Fibroblast of upper back skin (primary cell): ENCODE measurements around the gene TIGAR.

Source experiments
- DNase-seq: peaks from one replicate; pipeline ENCODE4 v3.0.0-alpha.2; 2013

TIGAR gene

GRCh38 chr12:4320853-4321701 lies at the start of gene TIGAR:
Gene TIGAR (plus strand): TSS chr12:4321213. CDS start chr12:4321272, 59 bp downstream.
- DNase-seq = peak; percentile 93

- DNase-seq = peak; percentile 51
Measured at GRCh38 chr12:4271717-4272423, 49.1 kb upstream of the TIGAR start.

GRCh38 chr12:4272424-4273272 lies 48.4 kb upstream of the TIGAR start:
- no peak for DNase-seq

GRCh38 chr12:4273273-4273651 lies 47.8 kb upstream of the TIGAR start:
- DNase-seq = no peak

GRCh38 chr12:4273652-4274395 lies 47.2 kb upstream of the TIGAR start, which contains the start of gene CCND2:
Gene CCND2 (plus strand): TSS chr12:4273762. CDS start chr12:4274041, 279 bp downstream.
- peak; percentile 84 for DNase-seq

GRCh38 chr12:4274396-4275015 lies 46.5 kb upstream of the TIGAR start:
- DNase-seq = no peak

- DNase-seq = peak; percentile 27
Measured at GRCh38 chr12:4275016-4275869, 45.8 kb upstream of the TIGAR start.

- no peak for DNase-seq
Measured at GRCh38 chr12:4275870-4276301, 45.1 kb upstream of the TIGAR start.

- DNase-seq = peak; percentile 94
Measured at GRCh38 chr12:4276524-4277204, 44.3 kb upstream of the TIGAR start.

- no peak for DNase-seq
Measured at GRCh38 chr12:4277205-4277543, 43.8 kb upstream of the TIGAR start.

GRCh38 chr12:4277857-4278256 lies 43.2 kb upstream of the TIGAR start:
- DNase-seq = no peak

GRCh38 chr12:4278329-4279197 lies 42.5 kb upstream of the TIGAR start:
- DNase-seq = peak; percentile 33

- no peak for DNase-seq
Measured at GRCh38 chr12:4279198-4279690, 41.8 kb upstream of the TIGAR start.

GRCh38 chr12:4280351-4281163 lies 40.5 kb upstream of the TIGAR start:
- no peak for DNase-seq

GRCh38 chr12:4281173-4281654 lies 39.8 kb upstream of the TIGAR start:
- DNase-seq = no peak

- DNase-seq = no peak
Measured at GRCh38 chr12:4282103-4282891, 38.7 kb upstream of the TIGAR start.

- DNase-seq = no peak
Measured at GRCh38 chr12:4282892-4283511, 38.0 kb upstream of the TIGAR start.
